ENCODE data around the gene CX3CR1. TPM values are rescaled to one million over a fixed set of nuclear protein-coding genes. Genes with fewer than 3 reads are reported as not detected.

Gene CX3CR1
- total and polyA plus RNA-seq, 9 of the 15 experiments (the other 6 are each of a cell fraction or from before 2014, with no cell fraction given), result 0.03 to 0.21 TPM; not detected in 7

DNA sequence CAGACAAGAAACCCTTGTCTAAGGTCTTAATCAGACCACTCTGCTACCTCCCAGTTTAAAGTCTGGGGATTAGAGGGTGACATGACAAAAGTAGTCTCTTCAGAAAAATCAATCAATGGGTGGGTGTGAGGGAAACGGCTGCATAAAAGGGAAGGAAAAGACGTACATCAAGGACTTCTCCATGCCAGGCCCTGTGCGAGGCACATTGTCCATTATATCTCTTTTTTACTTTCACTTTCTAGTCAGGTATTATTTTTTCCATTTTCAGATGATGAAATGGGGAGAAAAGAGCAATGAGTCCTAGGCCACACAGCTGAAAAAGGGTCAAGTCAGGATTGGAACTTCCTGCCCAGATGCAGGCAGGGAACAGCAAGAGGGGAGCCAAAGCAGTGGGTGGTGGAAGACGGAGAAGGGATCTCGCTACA, 4.6 kb upstream of the CX3CR1 start (continued):
- TF ChIP-seq, protein P1, sequence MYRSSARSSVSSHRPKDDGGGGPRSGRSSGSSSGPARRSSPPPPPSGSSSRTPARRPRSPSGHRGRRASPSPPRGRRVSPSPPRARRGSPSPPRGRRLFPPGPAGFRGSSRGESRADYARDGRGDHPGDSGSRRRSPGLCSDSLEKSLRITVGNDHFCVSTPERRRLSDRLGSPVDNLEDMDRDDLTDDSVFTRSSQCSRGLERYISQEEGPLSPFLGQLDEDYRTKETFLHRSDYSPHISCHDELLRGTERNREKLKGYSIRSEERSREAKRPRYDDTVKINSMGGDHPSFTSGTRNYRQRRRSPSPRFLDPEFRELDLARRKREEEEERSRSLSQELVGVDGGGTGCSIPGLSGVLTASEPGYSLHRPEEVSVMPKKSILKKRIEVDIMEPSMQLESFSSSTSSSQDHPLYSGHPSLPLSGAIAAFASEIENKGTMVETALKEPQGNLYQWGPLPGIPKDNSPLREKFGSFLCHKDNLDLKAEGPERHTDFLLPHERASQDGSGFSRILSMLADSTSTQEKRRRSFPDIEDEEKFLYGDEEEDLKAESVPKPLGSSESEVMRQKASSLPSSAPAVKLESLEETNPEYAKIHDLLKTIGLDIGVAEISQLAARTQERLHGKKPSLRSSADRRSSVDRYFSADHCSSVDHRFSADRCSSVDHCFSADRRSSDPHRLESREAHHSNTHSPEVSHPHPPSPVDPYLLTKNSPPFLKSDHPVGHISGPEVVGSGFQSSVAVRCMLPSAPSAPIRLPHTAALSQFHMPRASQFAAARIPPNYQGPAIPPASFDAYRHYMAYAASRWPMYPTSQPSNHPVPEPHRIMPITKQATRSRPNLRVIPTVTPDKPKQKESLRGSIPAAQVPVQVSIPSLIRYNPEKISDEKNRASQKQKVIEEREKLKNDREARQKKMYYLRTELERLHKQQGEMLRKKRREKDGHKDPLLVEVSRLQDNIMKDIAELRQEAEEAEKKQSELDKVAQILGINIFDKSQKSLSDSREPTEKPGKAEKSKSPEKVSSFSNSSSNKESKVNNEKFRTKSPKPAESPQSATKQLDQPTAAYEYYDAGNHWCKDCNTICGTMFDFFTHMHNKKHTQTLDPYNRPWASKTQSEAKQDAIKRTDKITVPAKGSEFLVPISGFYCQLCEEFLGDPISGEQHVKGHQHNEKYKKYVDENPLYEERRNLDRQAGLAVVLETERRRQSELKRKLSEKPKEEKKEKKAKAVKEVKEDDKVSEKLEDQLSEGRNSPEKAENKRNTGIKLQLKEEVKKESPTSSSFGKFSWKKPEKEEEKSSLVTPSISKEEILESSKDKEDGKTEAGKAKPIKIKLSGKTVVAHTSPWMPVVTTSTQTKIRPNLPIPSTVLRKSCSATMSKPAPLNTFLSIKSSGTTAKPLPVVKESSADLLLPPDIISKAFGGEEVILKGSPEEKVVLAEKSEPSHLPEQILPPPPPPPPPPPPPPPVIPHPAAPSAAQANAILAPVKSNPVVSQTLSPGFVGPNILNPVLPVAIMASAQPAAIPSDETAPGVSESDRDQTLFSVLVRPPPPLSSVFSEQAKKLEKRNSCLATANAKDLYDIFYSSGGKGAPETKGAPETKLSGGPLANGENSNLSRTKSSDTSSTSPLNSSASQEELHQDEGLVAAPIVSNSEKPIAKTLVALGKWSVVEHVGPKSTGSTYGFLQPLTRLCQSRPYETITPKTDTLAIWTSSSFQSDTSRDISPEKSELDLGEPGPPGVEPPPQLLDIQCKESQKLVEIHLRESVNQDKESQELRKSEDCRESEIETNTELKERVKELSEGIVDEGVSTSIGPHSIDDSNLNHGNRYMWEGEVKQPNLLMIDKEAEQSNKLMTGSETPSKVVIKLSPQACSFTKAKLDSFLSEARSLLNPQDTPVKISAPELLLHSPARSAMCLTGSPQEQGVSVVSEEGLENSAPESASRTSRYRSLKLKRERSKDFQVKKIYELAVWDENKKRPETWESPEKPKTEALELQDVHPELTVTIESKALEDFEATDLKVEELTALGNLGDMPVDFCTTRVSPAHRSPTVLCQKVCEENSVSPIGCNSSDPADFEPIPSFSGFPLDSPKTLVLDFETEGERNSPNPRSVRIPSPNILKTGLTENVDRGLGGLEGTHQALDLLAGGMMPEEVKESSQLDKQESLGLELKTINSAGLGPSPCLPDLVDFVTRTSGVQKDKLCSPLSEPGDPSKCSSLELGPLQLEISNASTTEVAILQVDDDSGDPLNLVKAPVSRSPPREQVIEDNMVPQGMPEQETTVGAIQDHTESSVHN (IDR thresholded peaks at IDR 0.05; ENCODE audit: borderline replicate concordance in 1 of 2, low read depth in 1 of 2), result peak in 1 of 2 experiments; percentile 77; a peak in 2 of 4 replicates
- TF ChIP-seq NCOA6 (IDR thresholded peaks at IDR 0.05) (no peak), MAZ (CRISPR knock-in tag; conservative IDR thresholded peaks at IDR 0.05 in 1 of 2, IDR thresholded peaks at IDR 0.05 in 1 of 2) (no peak), CEBPB (tag; IDR thresholded peaks at IDR 0.05) (peak; percentile 22; the same call in 1 of the 2 replicates), ZNF584 (CRISPR knock-in tag; IDR thresholded peaks at IDR 0.05; ENCODE audit: low read depth) (peak; percentile 92), JUND (IDR thresholded peaks at IDR 0.05; ENCODE audit: borderline replicate concordance, low read depth, low read length) (0 out of 2 replicates have a peak, but pooled peaks have one; percentile 8), JUND (tag; IDR thresholded peaks at IDR 0.05; ENCODE audit: borderline replicate concordance, low read depth, low read length) (no peak), TEAD2 (tag; IDR thresholded peaks at IDR 0.05) (no peak), SRSF9 (IDR thresholded peaks at IDR 0.05; ENCODE audit: borderline replicate concordance, low read depth, low read length) (no peak), HNRNPUL1 (IDR thresholded peaks at IDR 0.05; ENCODE audit: low read length) (no peak)
- TF ChIP-seq, protein P2, sequence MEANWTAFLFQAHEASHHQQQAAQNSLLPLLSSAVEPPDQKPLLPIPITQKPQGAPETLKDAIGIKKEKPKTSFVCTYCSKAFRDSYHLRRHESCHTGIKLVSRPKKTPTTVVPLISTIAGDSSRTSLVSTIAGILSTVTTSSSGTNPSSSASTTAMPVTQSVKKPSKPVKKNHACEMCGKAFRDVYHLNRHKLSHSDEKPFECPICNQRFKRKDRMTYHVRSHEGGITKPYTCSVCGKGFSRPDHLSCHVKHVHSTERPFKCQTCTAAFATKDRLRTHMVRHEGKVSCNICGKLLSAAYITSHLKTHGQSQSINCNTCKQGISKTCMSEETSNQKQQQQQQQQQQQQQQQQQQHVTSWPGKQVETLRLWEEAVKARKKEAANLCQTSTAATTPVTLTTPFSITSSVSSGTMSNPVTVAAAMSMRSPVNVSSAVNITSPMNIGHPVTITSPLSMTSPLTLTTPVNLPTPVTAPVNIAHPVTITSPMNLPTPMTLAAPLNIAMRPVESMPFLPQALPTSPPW (CRISPR knock-in tag; IDR thresholded peaks at IDR 0.05), result no peak
- TF ChIP-seq, protein P3, sequence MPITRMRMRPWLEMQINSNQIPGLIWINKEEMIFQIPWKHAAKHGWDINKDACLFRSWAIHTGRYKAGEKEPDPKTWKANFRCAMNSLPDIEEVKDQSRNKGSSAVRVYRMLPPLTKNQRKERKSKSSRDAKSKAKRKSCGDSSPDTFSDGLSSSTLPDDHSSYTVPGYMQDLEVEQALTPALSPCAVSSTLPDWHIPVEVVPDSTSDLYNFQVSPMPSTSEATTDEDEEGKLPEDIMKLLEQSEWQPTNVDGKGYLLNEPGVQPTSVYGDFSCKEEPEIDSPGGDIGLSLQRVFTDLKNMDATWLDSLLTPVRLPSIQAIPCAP (CRISPR knock-in tag; IDR thresholded peaks at IDR 0.05; ENCODE audit: borderline replicate concordance), result no peak
